ENCODE results near the gene LNX1.

Gene LNX1

GRCh38 chr4:53598483-53598882 is 7.2 kb upstream of the LNX1 start:
- no peak for DNase-seq

- no peak for DNase-seq
These were observed 5.6 kb upstream of the LNX1 start for GRCh38 chr4:53596901-53597300.

GRCh38 chr4:53595834-53596233 is 4.5 kb upstream of the LNX1 start:
- no peak for DNase-seq

- DNase-seq: no peak
These were observed 3.9 kb upstream of the LNX1 start for GRCh38 chr4:53595204-53595603.

GRCh38 chr4:53593765-53594164 is 2.5 kb upstream of the LNX1 start:
- no peak for DNase-seq

GRCh38 chr4:53592686-53593501 is 1.6 kb upstream of the LNX1 start:
- no peak for DNase-seq

- DNase-seq: no peak
These were observed 836 bp upstream of the LNX1 start for GRCh38 chr4:53592122-53592521.

GRCh38 chr4:53590187-53590586 is 1.1 kb downstream of the LNX1 start:
- no peak for DNase-seq

- DNase-seq: no peak
These were observed 1.8 kb downstream of the LNX1 start for GRCh38 chr4:53589511-53589910.

- DNase-seq: no peak
These were observed 4.2 kb downstream of the LNX1 start for GRCh38 chr4:53587135-53587534.

- no peak for DNase-seq
These were observed 5.0 kb downstream of the LNX1 start for GRCh38 chr4:53586121-53586816.

- DNase-seq: no peak
These were observed 6.6 kb downstream of the LNX1 start for GRCh38 chr4:53584658-53585057.

GRCh38 chr4:53583513-53583912 is 7.8 kb downstream of the LNX1 start:
- no peak for DNase-seq

- no peak for DNase-seq
These were observed 9.1 kb downstream of the LNX1 start for GRCh38 chr4:53582194-53582593.

- no peak for DNase-seq
These were observed 11.0 kb downstream of the LNX1 start for GRCh38 chr4:53580274-53580673.

GRCh38 chr4:53579826-53580225 is 11.5 kb downstream of the LNX1 start:
- DNase-seq: no peak

GRCh38 chr4:53576676-53577372 is 14.5 kb downstream of the LNX1 start:
- DNase-seq: no peak

GRCh38 chr4:53576071-53576617 is 15.1 kb downstream of the LNX1 start:
- no peak for DNase-seq

GRCh38 chr4:53575552-53575951 is 15.7 kb downstream of the LNX1 start:
- no peak for DNase-seq

GRCh38 chr4:53574528-53574927 is 16.8 kb downstream of the LNX1 start:
- DNase-seq: no peak

GRCh38 chr4:53573696-53574095 is 17.6 kb downstream of the LNX1 start:
- no peak for DNase-seq

GRCh38 chr4:53572600-53572994 is 18.7 kb downstream of the LNX1 start:
- no peak for DNase-seq

- DNase-seq: no peak
These were observed 19.2 kb downstream of the LNX1 start for GRCh38 chr4:53571936-53572599.
